ENCODE measurements around the gene SLC6A11.

- no peak for TF ChIP-seq CTCF (IDR thresholded peaks at IDR 0.05)
- no peak for TF ChIP-seq POLR2A (IDR thresholded peaks at IDR 0.05)
Observed at GRCh38 chr3:10833855-10834414, 17.9 kb downstream of the SLC6A11 start.

Data from lower leg skin (tissue), 3 donors.